ENCODE data around the gene ECT2L.
A peak's percentile ranks its signal among the peaks of the same experiment; 100 is the strongest.

The ECT2L gene

GRCh38 chr6:138863321-138863720, 67.4 kb downstream of the ECT2L start:
- Histone ChIP-seq H3K36me3 (ENCODE audit: control insufficient read depth, insufficient read depth, low read length) (no peaks in the 10 kb centered on the region), H3K9ac (ENCODE audit: low read depth, low read length) (no peak overlapping the region), H3K27ac (ENCODE audit: low read depth, low read length) (no peak overlapping the region), H3K4me3 (ENCODE audit: low read depth, low read length) (no peak overlapping the region), H3K9me3 (ENCODE audit: control insufficient read depth, insufficient read depth, low read length) (no peaks in the 10 kb centered on the region), H3K4me1 (ENCODE audit: control insufficient read depth, insufficient read depth, low read length) (no peaks in the 10 kb centered on the region), H3K27me3 (ENCODE audit: control insufficient read depth, insufficient read depth, low read length) (no peaks in the 10 kb centered on the region)

- Histone ChIP-seq H3K27ac (ENCODE audit: low read depth, low read length) (no peak overlapping the region), H3K9me3 (ENCODE audit: control insufficient read depth, insufficient read depth, low read length) (no peaks in the 10 kb centered on the region), H3K4me1 (ENCODE audit: control insufficient read depth, insufficient read depth, low read length) (peaks cover 4% of the 10 kb centered on the region), H3K9ac (ENCODE audit: low read depth, low read length) (no peak overlapping the region), H3K27me3 (ENCODE audit: control insufficient read depth, insufficient read depth, low read length) (no peaks in the 10 kb centered on the region), H3K36me3 (ENCODE audit: control insufficient read depth, insufficient read depth, low read length) (no peaks in the 10 kb centered on the region), H3K4me3 (ENCODE audit: low read depth, low read length) (no peak overlapping the region)
Observed at GRCh38 chr6:138864343-138864890, 68.5 kb downstream of the ECT2L start.

GRCh38 chr6:138865480-138866109, 69.7 kb downstream of the ECT2L start:
- peaks cover 5% of the 10 kb centered on the region for H3K4me1 ChIP-seq (ENCODE audit: control insufficient read depth, insufficient read depth, low read length)
- no peaks in the 10 kb centered on the region for H3K36me3 ChIP-seq (ENCODE audit: control insufficient read depth, insufficient read depth, low read length)
- no peaks in the 10 kb centered on the region for H3K27me3 ChIP-seq (ENCODE audit: control insufficient read depth, insufficient read depth, low read length)
- H3K9me3 ChIP-seq (ENCODE audit: control insufficient read depth, insufficient read depth, low read length) = no peaks in the 10 kb centered on the region
- no peak overlapping the region for H3K27ac ChIP-seq (ENCODE audit: low read depth, low read length)
- H3K9ac ChIP-seq (ENCODE audit: low read depth, low read length) = no peak overlapping the region
- no peak overlapping the region for H3K4me3 ChIP-seq (ENCODE audit: low read depth, low read length)

- no peak overlapping the region for H3K9ac ChIP-seq (ENCODE audit: low read depth, low read length)
- H3K4me3 ChIP-seq (ENCODE audit: low read depth, low read length) = no peak overlapping the region
- H3K9me3 ChIP-seq (ENCODE audit: control insufficient read depth, insufficient read depth, low read length) = no peaks in the 10 kb centered on the region
- H3K36me3 ChIP-seq (ENCODE audit: control insufficient read depth, insufficient read depth, low read length) = no peaks in the 10 kb centered on the region
- no peaks in the 10 kb centered on the region for H3K27me3 ChIP-seq (ENCODE audit: control insufficient read depth, insufficient read depth, low read length)
- peaks cover 5% of the 10 kb centered on the region for H3K4me1 ChIP-seq (ENCODE audit: control insufficient read depth, insufficient read depth, low read length)
- no peak overlapping the region for H3K27ac ChIP-seq (ENCODE audit: low read depth, low read length)
Observed at GRCh38 chr6:138868181-138868580, 72.3 kb downstream of the ECT2L start.

GRCh38 chr6:138869398-138869797, 73.5 kb downstream of the ECT2L start:
- H3K9me3 ChIP-seq (ENCODE audit: control insufficient read depth, insufficient read depth, low read length) = no peaks in the 10 kb centered on the region
- no peaks in the 10 kb centered on the region for H3K27me3 ChIP-seq (ENCODE audit: control insufficient read depth, insufficient read depth, low read length)
- no peak overlapping the region for H3K27ac ChIP-seq (ENCODE audit: low read depth, low read length)
- H3K36me3 ChIP-seq (ENCODE audit: control insufficient read depth, insufficient read depth, low read length) = no peaks in the 10 kb centered on the region
- H3K4me3 ChIP-seq (ENCODE audit: low read depth, low read length) = no peak overlapping the region
- peaks cover 5% of the 10 kb centered on the region for H3K4me1 ChIP-seq (ENCODE audit: control insufficient read depth, insufficient read depth, low read length)
- H3K9ac ChIP-seq (ENCODE audit: low read depth, low read length) = no peak overlapping the region

GRCh38 chr6:138873191-138873590, 77.3 kb downstream of the ECT2L start:
- Histone ChIP-seq H3K9me3 (ENCODE audit: control insufficient read depth, insufficient read depth, low read length) (no peaks in the 10 kb centered on the region), H3K27me3 (ENCODE audit: control insufficient read depth, insufficient read depth, low read length) (no peaks in the 10 kb centered on the region), H3K36me3 (ENCODE audit: control insufficient read depth, insufficient read depth, low read length) (no peaks in the 10 kb centered on the region), H3K4me3 (ENCODE audit: low read depth, low read length) (no peak overlapping the region), H3K4me1 (ENCODE audit: control insufficient read depth, insufficient read depth, low read length) (peaks cover 5% of the 10 kb centered on the region), H3K9ac (ENCODE audit: low read depth, low read length) (no peak overlapping the region), H3K27ac (ENCODE audit: low read depth, low read length) (no peak overlapping the region)

- H3K4me1 ChIP-seq (ENCODE audit: control insufficient read depth, insufficient read depth, low read length) = no peaks in the 10 kb centered on the region
Observed at GRCh38 chr6:138882369-138883017, 86.6 kb downstream of the ECT2L start.

GRCh38 chr6:138885156-138885819, 89.4 kb downstream of the ECT2L start:
- H3K27ac ChIP-seq (ENCODE audit: low read depth, low read length) = no peak overlapping the region
- no peak overlapping the region for H3K9ac ChIP-seq (ENCODE audit: low read depth, low read length)
- H3K9me3 ChIP-seq (ENCODE audit: control insufficient read depth, insufficient read depth, low read length) = no peaks in the 10 kb centered on the region
- no peaks in the 10 kb centered on the region for H3K36me3 ChIP-seq (ENCODE audit: control insufficient read depth, insufficient read depth, low read length)
- H3K4me1 ChIP-seq (ENCODE audit: control insufficient read depth, insufficient read depth, low read length) = no peaks in the 10 kb centered on the region
- H3K27me3 ChIP-seq (ENCODE audit: control insufficient read depth, insufficient read depth, low read length) = no peaks in the 10 kb centered on the region
- no peak overlapping the region for H3K4me3 ChIP-seq (ENCODE audit: low read depth, low read length)

More at GRCh38 chr6:138882369-138883017, 86.6 kb downstream of the ECT2L start:
- Histone ChIP-seq H3K27ac (ENCODE audit: low read depth, low read length) (no peak overlapping the region), H3K27me3 (ENCODE audit: control insufficient read depth, insufficient read depth, low read length) (no peaks in the 10 kb centered on the region), H3K36me3 (ENCODE audit: control insufficient read depth, insufficient read depth, low read length) (no peaks in the 10 kb centered on the region), H3K9me3 (ENCODE audit: control insufficient read depth, insufficient read depth, low read length) (no peaks in the 10 kb centered on the region), H3K9ac (ENCODE audit: low read depth, low read length) (no peak overlapping the region), H3K4me3 (ENCODE audit: low read depth, low read length) (no peak overlapping the region)

GRCh38 chr6:138891255-138891986, 95.5 kb downstream of the ECT2L start:
- Histone ChIP-seq H3K9me3 (ENCODE audit: control insufficient read depth, insufficient read depth, low read length) (no peaks in the 10 kb centered on the region), H3K4me3 (ENCODE audit: low read depth, low read length) (no peak overlapping the region), H3K4me1 (ENCODE audit: control insufficient read depth, insufficient read depth, low read length) (peaks cover 14% of the 10 kb centered on the region), H3K27me3 (ENCODE audit: control insufficient read depth, insufficient read depth, low read length) (no peaks in the 10 kb centered on the region), H3K36me3 (ENCODE audit: control insufficient read depth, insufficient read depth, low read length) (no peaks in the 10 kb centered on the region), H3K27ac (ENCODE audit: low read depth, low read length) (peak overlapping the region; percentile 5), H3K9ac (ENCODE audit: low read depth, low read length) (no peak overlapping the region)

- H3K9ac ChIP-seq (ENCODE audit: low read depth, low read length) = no peak overlapping the region
Observed at GRCh38 chr6:138896104-138896756, 100.3 kb downstream of the ECT2L start.

More at GRCh38 chr6:138896104-138896756, 100.3 kb downstream of the ECT2L start:
- no peak overlapping the region for H3K4me3 ChIP-seq (ENCODE audit: low read depth, low read length)
- no peak overlapping the region for H3K27ac ChIP-seq (ENCODE audit: low read depth, low read length)
- H3K27me3 ChIP-seq (ENCODE audit: control insufficient read depth, insufficient read depth, low read length) = no peaks in the 10 kb centered on the region
- no peaks in the 10 kb centered on the region for H3K9me3 ChIP-seq (ENCODE audit: control insufficient read depth, insufficient read depth, low read length)
- peaks cover 9% of the 10 kb centered on the region for H3K4me1 ChIP-seq (ENCODE audit: control insufficient read depth, insufficient read depth, low read length)
- H3K36me3 ChIP-seq (ENCODE audit: control insufficient read depth, insufficient read depth, low read length) = peaks cover 20% of the 10 kb centered on the region

All from HUES48 (cell line).